NB4 (cell line): ENCODE measurements around the gene WDR19.

Source experiments
- DNase-seq: peaks from one replicate; pipeline ENCODE4 v3.0.0; 2010; ENCODE audit warnings: low read depth
- H3K4me3 ChIP-seq: one replicate; pipeline ENCODE4 v1.5.1; 2011; ENCODE audit warnings: mild to moderate bottlenecking, low read depth, low read length, moderate library complexity
- MYC ChIP-seq: IDR thresholded peaks from 2 replicates; pipeline ENCODE4 v1.6.1; 2011; ENCODE audit warnings: low read depth, low read length
- POLR2A ChIP-seq: IDR thresholded peaks from 2 replicates; pipeline ENCODE4 v1.6.1; 2011; ENCODE audit warnings: mild to moderate bottlenecking; ENCODE audit not compliant: insufficient read length; ENCODE audit errors: extremely low read depth
- TF ChIP-seq, protein P1 (sequence below): IDR thresholded peaks from 2 replicates; pipeline ENCODE4 v1.6.1; 2011; ENCODE audit warnings: low read depth, low read length
- TF ChIP-seq, protein P2 (sequence below): IDR thresholded peaks from one replicate; pipeline ENCODE4 v1.5.1; 2012; ENCODE audit warnings: low read depth, low read length

WDR19 gene

DNA sequence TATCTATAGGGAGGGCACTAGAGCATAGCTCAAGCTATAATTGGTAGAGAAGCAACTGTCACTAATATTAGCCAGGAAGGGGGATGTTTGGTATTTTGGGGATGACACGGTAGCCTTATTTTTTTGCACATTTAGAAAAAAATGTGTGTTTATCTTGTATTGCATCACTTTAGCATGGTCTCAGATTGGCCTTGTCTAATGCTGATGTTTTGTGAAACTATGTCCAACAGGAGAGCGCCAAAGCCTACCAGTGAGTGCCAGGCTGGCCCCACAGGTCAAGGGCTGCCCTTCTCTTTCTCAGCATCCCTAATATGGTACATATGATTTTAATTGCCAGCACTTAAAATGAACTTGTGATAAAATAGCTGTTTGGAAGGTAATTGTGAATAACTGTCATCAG, 24.8 kb upstream of the WDR19 start:
- no peak for DNase-seq
- H3K4me3 ChIP-seq: no peak overlapping the region
- no peak for TF ChIP-seq POLR2A
- TF ChIP-seq, protein P1, sequence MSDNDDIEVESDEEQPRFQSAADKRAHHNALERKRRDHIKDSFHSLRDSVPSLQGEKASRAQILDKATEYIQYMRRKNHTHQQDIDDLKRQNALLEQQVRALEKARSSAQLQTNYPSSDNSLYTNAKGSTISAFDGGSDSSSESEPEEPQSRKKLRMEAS: no peak
- no peak for TF ChIP-seq MYC
- TF ChIP-seq, protein P2, sequence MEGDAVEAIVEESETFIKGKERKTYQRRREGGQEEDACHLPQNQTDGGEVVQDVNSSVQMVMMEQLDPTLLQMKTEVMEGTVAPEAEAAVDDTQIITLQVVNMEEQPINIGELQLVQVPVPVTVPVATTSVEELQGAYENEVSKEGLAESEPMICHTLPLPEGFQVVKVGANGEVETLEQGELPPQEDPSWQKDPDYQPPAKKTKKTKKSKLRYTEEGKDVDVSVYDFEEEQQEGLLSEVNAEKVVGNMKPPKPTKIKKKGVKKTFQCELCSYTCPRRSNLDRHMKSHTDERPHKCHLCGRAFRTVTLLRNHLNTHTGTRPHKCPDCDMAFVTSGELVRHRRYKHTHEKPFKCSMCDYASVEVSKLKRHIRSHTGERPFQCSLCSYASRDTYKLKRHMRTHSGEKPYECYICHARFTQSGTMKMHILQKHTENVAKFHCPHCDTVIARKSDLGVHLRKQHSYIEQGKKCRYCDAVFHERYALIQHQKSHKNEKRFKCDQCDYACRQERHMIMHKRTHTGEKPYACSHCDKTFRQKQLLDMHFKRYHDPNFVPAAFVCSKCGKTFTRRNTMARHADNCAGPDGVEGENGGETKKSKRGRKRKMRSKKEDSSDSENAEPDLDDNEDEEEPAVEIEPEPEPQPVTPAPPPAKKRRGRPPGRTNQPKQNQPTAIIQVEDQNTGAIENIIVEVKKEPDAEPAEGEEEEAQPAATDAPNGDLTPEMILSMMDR: no peak

DNA sequence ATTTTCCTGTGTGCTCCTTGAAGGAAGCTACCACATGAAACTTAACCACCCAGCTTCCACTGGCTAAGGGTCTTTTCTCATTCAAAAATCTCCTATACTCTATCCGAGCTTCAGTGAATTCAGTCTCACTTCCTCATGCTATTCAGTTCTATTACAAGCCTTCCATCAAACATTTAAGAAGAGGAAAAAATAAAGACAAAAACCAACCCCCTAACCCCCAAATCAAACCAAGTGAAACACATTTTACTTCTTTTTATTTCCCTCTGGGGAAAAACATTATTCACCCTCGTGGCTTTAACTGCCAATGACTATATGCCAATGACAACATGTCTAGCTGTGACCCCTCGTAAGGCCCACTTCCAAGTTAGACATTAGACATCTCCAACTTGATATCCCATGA, 16.2 kb upstream of the WDR19 start:
- no peak for DNase-seq
- TF ChIP-seq, protein P2: no peak
- TF ChIP-seq POLR2A (no peak), MYC (no peak)
- TF ChIP-seq, protein P1: no peak
- H3K4me3 ChIP-seq: no peak overlapping the region

DNA sequence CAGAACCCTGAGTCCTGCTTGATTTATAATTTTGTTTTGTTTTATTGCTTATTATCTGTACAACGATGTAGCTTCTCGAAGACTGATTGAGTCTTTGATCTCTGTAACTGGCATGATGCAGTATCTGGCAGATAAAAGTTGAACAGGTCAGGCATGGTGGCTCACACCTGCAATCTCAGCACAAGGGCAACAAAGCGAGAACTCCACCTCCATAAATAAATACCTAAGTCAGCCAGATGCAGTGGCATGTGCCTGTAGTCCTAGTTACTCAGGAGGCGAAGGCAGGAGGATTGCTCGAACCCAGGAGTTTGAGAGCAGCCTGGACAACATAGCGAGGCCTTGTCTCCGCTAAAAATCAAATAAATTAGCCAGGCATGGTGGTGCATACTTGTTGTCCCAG, 15.7 kb upstream of the WDR19 start:
- H3K4me3 ChIP-seq: no peak overlapping the region
- TF ChIP-seq POLR2A (no peak), MYC (no peak)
- TF ChIP-seq, protein P2: no peak
- TF ChIP-seq, protein P1: no peak
- DNase-seq: no peak

DNA sequence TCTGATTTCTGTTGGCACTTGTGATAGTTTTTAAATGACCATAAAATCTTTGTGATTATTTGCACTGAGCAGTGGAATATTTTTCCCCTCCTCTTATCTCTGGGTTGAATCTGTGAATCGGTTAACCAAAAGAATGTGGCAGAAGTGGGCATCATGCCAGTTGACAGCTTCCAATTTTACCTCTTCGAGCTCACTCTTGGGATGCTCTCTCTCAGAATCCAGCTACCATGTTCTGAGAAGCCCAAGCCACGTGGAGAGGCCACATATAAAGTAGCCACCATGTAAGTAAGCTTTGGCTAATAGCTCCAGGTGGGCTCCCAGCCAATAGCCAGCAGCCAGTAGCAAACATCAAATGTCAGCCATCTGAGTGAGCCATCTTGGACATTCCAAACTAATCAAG, 12.9 kb upstream of the WDR19 start:
- TF ChIP-seq, protein P1: no peak
- no peak for TF ChIP-seq POLR2A
- TF ChIP-seq, protein P2: no peak
- H3K4me3 ChIP-seq: no peak overlapping the region
- no peak for DNase-seq

DNA sequence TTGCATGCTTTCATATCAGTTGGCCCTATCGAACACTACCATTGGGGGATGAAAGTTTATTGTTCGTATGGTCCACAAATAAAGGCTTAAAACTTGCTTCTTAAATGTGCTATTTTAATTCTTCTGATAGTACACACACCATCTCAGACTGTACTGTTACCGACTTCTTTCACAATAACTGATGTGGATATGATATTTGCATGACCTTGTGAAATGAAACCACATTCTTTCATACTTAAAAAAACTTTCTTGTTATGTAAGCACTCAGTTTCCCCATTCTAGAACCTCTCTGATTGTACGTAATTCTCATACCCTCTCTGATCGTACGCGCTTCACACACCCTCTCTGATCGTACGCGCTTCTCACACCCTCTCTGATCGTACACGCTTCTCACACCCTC, 12.0 kb upstream of the WDR19 start:
- TF ChIP-seq MYC (no peak), POLR2A (no peak)
- TF ChIP-seq, protein P2: no peak
- TF ChIP-seq, protein P1: no peak
- peak; percentile 22 for DNase-seq
- no peak overlapping the region for H3K4me3 ChIP-seq

DNA sequence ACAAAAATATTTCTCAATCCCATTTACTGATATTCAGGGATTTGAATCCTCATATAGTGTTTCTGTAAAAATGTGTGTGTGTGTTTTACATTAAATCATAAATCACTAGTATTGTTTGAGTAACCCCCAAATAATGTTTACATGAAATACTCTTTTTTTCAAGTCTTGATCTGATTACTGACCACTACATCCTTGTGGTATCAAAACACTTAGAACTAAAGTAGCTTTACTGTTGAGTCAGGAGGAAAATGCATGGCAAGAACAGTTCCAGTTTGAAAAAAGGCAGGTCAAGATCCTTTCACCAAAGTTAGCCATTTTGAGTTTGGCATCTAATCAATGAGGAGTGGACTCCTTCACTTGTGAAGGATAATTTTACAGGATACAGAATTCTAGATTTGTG, 3.6 kb upstream of the WDR19 start:
- no peak overlapping the region for H3K4me3 ChIP-seq
- DNase-seq: no peak
- TF ChIP-seq, protein P2: no peak
- TF ChIP-seq, protein P1: no peak
- TF ChIP-seq MYC: no peak
- no peak for TF ChIP-seq POLR2A
